ENCODE data around the gene HNMT.
"Not testable (repeated sequence)": the region's sequence is repeated elsewhere in the genome, so short reads cannot be mapped to it uniquely, and the experiment has no call there.

HNMT gene

GRCh38 chr2:138040616-138041015, 76.3 kb downstream of the HNMT start (continued):
- TF ChIP-seq CSRNP3 (CRISPR knock-in tag; IDR thresholded peaks at IDR 0.05): no peak
- no peak for TF ChIP-seq ISL1 (CRISPR knock-in tag; IDR thresholded peaks at IDR 0.05)
- no peak for TF ChIP-seq GLIS3 (CRISPR knock-in tag; IDR thresholded peaks at IDR 0.05)
- TF ChIP-seq, protein P1, sequence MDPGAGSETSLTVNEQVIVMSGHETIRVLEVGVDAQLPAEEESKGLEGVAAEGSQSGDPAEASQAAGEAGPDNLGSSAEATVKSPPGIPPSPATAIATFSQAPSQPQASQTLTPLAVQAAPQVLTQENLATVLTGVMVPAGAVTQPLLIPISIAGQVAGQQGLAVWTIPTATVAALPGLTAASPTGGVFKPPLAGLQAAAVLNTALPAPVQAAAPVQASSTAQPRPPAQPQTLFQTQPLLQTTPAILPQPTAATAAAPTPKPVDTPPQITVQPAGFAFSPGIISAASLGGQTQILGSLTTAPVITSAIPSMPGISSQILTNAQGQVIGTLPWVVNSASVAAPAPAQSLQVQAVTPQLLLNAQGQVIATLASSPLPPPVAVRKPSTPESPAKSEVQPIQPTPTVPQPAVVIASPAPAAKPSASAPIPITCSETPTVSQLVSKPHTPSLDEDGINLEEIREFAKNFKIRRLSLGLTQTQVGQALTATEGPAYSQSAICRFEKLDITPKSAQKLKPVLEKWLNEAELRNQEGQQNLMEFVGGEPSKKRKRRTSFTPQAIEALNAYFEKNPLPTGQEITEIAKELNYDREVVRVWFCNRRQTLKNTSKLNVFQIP (CRISPR knock-in tag; IDR thresholded peaks at IDR 0.05; ENCODE audit: borderline replicate concordance, low read depth): no peak
- TF ChIP-seq ESRRG (CRISPR knock-in tag; IDR thresholded peaks at IDR 0.05): no peak
- TF ChIP-seq PPARA (CRISPR knock-in tag; IDR thresholded peaks at IDR 0.05; ENCODE audit: borderline replicate concordance): no peak
- TF ChIP-seq ZFP30 (CRISPR knock-in tag; IDR thresholded peaks at IDR 0.05): no peak

DNA sequence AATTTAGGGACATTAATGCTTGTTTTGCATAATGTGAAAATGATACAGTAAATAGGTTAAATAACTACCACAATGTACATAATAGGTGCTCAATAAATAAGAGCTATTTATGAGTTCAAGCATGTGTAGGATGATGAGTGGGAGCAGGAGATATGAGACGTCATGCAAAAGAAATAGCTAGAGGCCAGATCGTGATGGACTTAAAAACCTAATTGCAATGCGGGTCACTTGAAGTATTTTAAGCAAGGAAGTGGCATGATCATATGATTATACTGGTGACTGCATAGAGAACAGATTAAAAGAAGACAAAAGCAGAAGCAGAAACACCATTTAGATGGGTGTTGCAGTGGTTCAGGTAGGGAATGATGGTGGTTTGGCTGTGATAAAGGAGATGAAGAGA, 78.0 kb downstream of the HNMT start:
- TF ChIP-seq ZC3H10 (CRISPR knock-in tag; IDR thresholded peaks at IDR 0.05) (no peak), CREB5 (CRISPR knock-in tag; IDR thresholded peaks at IDR 0.05; ENCODE audit: low read depth) (no peak)
- ATAC-seq: no peak

DNA sequence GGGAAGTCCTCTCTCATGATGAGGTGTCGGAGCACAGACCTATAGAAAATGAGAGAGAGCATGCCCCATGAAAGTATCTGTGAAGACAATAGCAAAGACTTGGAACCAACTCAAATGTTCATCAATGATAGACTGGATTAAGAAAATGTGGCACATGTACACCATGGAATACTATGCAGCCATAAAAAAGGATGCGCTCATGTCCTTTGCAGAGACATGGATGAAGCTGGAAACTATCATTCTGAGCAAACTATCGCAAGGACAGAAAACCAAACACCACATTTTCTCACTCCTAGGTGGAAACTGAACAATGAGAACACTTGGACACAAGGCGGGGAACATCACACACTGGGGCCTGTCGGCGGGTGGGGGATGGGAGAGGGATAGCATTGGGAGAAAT, 79.3 kb downstream of the HNMT start:
- ATAC-seq: not testable (repeated sequence)

DNA sequence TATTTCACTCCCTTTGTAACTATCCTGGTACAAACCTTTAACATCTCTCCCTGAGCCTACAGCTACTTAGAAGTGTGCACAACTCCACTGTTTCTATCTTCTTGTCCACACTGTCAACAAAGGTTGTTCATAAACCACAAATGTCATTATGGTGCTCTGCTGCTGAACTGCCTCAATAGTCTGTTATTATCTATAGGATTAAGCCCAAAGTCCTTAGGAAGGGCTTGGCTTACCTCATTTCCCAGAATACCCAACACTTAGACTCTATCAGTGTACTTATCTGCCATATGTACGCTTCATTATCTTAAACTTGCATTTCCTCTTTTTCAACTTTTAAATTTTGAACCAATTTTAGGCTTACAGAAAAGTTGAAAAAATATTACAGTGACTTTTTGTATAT, 94.2 kb downstream of the HNMT start:
- no peak for ATAC-seq
- no peak for TF ChIP-seq ZFP30 (CRISPR knock-in tag; IDR thresholded peaks at IDR 0.05)
- TF ChIP-seq BACH2 (CRISPR knock-in tag; IDR thresholded peaks at IDR 0.05; ENCODE audit: borderline replicate concordance): no peak
- TF ChIP-seq TOX (CRISPR knock-in tag; IDR thresholded peaks at IDR 0.05; ENCODE audit: borderline replicate concordance): no peak
- TF ChIP-seq, protein P1 (CRISPR knock-in tag; IDR thresholded peaks at IDR 0.05; ENCODE audit: borderline replicate concordance, low read depth): no peak
- no peak for TF ChIP-seq CSRNP3 (CRISPR knock-in tag; IDR thresholded peaks at IDR 0.05)
- TF ChIP-seq, protein P2, sequence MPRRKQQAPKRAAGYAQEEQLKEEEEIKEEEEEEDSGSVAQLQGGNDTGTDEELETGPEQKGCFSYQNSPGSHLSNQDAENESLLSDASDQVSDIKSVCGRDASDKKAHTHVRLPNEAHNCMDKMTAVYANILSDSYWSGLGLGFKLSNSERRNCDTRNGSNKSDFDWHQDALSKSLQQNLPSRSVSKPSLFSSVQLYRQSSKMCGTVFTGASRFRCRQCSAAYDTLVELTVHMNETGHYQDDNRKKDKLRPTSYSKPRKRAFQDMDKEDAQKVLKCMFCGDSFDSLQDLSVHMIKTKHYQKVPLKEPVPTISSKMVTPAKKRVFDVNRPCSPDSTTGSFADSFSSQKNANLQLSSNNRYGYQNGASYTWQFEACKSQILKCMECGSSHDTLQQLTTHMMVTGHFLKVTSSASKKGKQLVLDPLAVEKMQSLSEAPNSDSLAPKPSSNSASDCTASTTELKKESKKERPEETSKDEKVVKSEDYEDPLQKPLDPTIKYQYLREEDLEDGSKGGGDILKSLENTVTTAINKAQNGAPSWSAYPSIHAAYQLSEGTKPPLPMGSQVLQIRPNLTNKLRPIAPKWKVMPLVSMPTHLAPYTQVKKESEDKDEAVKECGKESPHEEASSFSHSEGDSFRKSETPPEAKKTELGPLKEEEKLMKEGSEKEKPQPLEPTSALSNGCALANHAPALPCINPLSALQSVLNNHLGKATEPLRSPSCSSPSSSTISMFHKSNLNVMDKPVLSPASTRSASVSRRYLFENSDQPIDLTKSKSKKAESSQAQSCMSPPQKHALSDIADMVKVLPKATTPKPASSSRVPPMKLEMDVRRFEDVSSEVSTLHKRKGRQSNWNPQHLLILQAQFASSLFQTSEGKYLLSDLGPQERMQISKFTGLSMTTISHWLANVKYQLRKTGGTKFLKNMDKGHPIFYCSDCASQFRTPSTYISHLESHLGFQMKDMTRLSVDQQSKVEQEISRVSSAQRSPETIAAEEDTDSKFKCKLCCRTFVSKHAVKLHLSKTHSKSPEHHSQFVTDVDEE (CRISPR knock-in tag; IDR thresholded peaks at IDR 0.05): no peak
- TF ChIP-seq RARB (CRISPR knock-in tag; IDR thresholded peaks at IDR 0.05): no peak
- no peak for TF ChIP-seq SNAI2 (CRISPR knock-in tag; IDR thresholded peaks at IDR 0.05)
- no peak for TF ChIP-seq ZNF70 (CRISPR knock-in tag; IDR thresholded peaks at IDR 0.05)
- no peak for TF ChIP-seq ARNTL (CRISPR knock-in tag; IDR thresholded peaks at IDR 0.05; ENCODE audit: borderline replicate concordance, low read depth)
- no peak for TF ChIP-seq CSDC2 (CRISPR knock-in tag; IDR thresholded peaks at IDR 0.05)
- no peak for TF ChIP-seq OSR1 (CRISPR knock-in tag; IDR thresholded peaks at IDR 0.05)
- no peak for TF ChIP-seq TCF4 (CRISPR knock-in tag; IDR thresholded peaks at IDR 0.05; ENCODE audit: borderline replicate concordance)
- no peak for TF ChIP-seq PPARA (CRISPR knock-in tag; IDR thresholded peaks at IDR 0.05; ENCODE audit: borderline replicate concordance)
- TF ChIP-seq, protein P3, sequence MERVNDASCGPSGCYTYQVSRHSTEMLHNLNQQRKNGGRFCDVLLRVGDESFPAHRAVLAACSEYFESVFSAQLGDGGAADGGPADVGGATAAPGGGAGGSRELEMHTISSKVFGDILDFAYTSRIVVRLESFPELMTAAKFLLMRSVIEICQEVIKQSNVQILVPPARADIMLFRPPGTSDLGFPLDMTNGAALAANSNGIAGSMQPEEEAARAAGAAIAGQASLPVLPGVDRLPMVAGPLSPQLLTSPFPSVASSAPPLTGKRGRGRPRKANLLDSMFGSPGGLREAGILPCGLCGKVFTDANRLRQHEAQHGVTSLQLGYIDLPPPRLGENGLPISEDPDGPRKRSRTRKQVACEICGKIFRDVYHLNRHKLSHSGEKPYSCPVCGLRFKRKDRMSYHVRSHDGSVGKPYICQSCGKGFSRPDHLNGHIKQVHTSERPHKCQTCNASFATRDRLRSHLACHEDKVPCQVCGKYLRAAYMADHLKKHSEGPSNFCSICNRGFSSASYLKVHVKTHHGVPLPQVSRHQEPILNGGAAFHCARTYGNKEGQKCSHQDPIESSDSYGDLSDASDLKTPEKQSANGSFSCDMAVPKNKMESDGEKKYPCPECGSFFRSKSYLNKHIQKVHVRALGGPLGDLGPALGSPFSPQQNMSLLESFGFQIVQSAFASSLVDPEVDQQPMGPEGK (CRISPR knock-in tag; IDR thresholded peaks at IDR 0.05; ENCODE audit: borderline replicate concordance): no peak
- no peak for TF ChIP-seq ZC3H10 (CRISPR knock-in tag; IDR thresholded peaks at IDR 0.05)
- TF ChIP-seq CREB5 (CRISPR knock-in tag; IDR thresholded peaks at IDR 0.05; ENCODE audit: low read depth): no peak

Data from SK-N-SH treated with all-trans-retinoic acid at 6 μM for 48 hours (cell line).